Adipocyte (in vitro differentiated cells): Measurements from ENCODE around the gene THEMIS2.

Experiments used
- DNase-seq: peaks from one replicate; pipeline ENCODE4 v3.0.0-alpha.2; 2015; ENCODE audit warnings: low read depth
- H3K27me3 ChIP-seq: replicated peaks from 2 replicates; pipeline ENCODE4 v1.7.0; 2013; ENCODE audit warnings: mild to moderate bottlenecking, low read length, moderate library complexity; ENCODE audit not compliant: control insufficient read depth, insufficient read depth
- H3K36me3 ChIP-seq: 2 replicates; pipeline ENCODE4 v1.7.0; 2013; ENCODE audit warnings: low read length, mild to moderate bottlenecking, moderate library complexity; ENCODE audit not compliant: control insufficient read depth, insufficient read depth, severe bottlenecking
- H3K4me1 ChIP-seq: 2 replicates; pipeline ENCODE4 v1.7.0; 2013; ENCODE audit warnings: mild to moderate bottlenecking, low read length, moderate library complexity; ENCODE audit not compliant: control insufficient read depth, insufficient read depth
- H3K4me3 ChIP-seq: 2 replicates; pipeline ENCODE4 v1.7.0; 2013; ENCODE audit warnings: mild to moderate bottlenecking, low read length, moderate library complexity
- H3K9ac ChIP-seq: 2 replicates; pipeline ENCODE4 v1.7.0; 2013; ENCODE audit warnings: mild to moderate bottlenecking, low read length, moderate library complexity
- H3K9me3 ChIP-seq: 2 replicates; pipeline ENCODE4 v1.7.0; 2013; ENCODE audit warnings: mild to moderate bottlenecking, low read length, moderate library complexity; ENCODE audit not compliant: control insufficient read depth

THEMIS2 gene

DNA sequence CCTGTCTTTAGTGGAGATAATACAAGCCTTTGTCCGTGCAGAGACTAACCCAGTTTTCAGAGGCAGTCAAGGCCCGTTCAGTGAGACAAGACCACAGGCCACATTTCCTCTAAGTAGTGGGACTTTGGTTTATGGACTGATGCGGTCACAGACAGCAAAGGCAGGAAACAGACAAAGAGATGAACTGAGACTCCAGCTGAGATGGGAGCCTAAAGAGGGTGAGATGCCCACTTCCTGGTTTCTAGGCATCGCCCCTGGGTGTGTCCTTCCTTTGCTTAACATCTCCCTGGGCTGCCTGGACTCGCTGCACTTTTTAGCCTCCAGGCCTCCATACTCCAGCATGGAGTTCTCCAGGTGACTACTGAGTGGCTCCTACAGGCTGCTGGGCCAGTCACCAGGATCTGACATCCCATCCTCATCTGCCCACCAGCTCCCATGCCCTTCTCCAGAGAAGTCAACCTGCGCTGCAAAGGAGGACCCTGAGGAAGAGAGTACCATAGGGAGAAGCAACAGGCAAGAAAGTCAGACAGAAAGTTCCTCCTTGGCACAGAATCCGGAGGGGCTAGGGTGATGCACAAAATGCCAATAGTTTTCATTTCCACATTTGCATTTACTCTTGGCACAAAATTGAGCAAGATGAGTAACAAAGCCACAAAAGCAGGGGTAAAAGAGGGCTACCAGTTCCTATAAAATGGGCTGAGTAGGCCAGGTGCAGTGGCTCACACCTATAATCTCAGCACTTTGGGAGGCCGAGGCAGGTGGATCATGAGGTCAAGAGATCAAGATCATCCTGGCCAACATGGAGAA lies 15.1 kb downstream of the THEMIS2 start:
- Histone ChIP-seq H3K9ac (no peak overlapping the region), H3K4me3 (no peak overlapping the region), H3K36me3 (peaks cover 62% of the 10 kb centered on the region), H3K27me3 (no peaks in the 10 kb centered on the region), H3K4me1 (peaks cover 3% of the 10 kb centered on the region), H3K9me3 (no peaks in the 10 kb centered on the region)
- DNase-seq = no peak

DNA sequence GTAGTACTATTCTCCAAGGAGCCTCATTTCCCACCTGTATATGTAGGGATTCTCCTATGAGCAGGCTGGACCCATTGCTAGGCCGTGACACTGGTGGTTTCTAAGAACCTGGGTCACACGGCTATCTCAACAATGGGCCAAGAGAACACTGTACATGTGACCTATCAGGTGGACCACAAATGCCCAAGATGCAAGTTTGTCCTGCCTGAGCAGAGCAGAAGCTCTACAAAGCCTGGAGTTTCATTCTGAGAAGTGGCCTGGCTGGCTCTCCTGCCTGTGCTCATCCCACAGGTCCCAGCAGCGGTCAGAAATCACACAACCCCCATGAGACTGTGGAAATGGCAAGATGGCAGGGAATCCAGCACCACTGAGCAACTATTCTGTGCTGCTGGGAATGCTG lies 17.2 kb downstream of the THEMIS2 start:
- Histone ChIP-seq H3K36me3 (peaks cover 64% of the 10 kb centered on the region), H3K4me1 (peaks cover 3% of the 10 kb centered on the region), H3K4me3 (no peak overlapping the region), H3K27me3 (no peaks in the 10 kb centered on the region), H3K9me3 (no peaks in the 10 kb centered on the region), H3K9ac (no peak overlapping the region)
- DNase-seq = no peak

DNA sequence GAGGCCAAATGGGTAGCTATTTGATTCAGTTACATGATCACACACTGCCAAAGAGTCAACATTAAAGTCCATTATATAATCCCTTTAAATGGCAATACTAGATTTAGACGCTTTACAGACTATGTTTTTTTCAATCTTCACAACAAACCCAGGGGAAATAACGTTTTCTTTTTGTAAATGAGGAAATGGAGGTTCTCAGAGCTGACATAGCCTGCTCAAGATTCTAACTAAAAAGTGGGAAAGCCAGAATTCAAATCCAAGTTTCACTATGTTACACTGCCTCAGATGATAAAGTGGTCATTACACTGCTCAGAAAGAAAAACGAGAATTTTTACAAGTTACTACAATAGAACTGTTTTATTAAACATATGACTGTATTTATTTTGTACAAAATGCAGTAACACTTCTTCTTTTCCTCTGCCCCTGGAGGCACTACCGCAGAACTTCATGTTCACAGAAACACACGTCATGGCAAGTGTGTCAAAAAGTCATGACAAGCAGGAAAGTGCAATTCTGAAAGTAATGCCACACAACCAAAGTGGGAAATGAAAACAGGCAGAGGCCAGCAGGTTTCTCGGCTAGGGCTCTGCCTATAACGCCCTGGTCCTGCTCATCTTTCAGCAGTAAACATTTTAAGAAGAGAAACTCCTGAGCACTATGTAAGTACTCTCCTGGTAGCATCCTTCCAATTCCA lies 19.0 kb downstream of the THEMIS2 start:
- Histone ChIP-seq H3K27me3 (no peaks in the 10 kb centered on the region), H3K36me3 (peaks cover 66% of the 10 kb centered on the region), H3K9ac (no peak overlapping the region), H3K9me3 (no peaks in the 10 kb centered on the region), H3K4me1 (peaks cover 3% of the 10 kb centered on the region), H3K4me3 (no peak overlapping the region)
- DNase-seq = no peak

DNA sequence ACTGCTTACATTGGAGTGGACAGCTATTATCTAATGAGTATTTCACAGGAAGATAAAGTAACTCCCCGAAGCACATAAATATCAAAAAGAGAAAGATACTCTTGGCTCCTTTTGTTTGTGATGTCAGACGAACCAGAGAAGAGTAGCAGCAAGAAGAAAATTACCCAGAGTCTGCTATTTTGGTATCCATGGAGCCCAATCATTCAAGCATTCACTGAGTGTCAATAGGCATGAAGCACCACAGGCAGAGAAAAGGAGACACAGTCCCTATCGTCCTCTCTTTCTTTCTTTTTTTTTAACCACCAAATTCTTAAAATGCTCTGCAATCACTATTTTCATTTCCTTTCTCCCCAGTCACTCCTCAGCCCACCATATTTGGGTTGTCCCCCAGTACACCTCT lies 22.2 kb downstream of the THEMIS2 start:
- H3K4me1 ChIP-seq = peaks cover 3% of the 10 kb centered on the region
- no peak overlapping the region for H3K9ac ChIP-seq
- no peak for DNase-seq
- H3K9me3 ChIP-seq = no peaks in the 10 kb centered on the region
- peaks cover 65% of the 10 kb centered on the region for H3K36me3 ChIP-seq
- no peak overlapping the region for H3K4me3 ChIP-seq
- H3K27me3 ChIP-seq = no peaks in the 10 kb centered on the region

DNA sequence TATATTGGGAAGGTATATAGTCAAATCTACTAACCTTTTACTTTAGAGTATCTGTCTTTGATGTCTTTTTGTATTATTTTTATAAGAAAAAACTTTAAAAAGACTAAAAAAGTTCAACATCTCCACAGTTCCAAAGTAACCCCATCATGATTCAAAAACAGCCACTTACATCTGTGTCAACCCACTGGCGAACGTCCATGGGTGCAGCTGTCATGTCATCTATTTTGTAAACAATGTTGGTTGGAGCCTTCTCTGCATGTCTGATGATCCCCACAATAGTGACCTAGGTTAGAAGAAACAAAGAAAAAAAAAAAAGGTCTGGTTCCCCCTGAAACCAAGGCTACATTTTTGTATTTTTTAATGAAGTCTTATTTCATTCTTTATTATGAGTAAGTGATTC lies 34.4 kb downstream of the THEMIS2 start:
- H3K27me3 ChIP-seq = no peaks in the 10 kb centered on the region
- peaks cover 11% of the 10 kb centered on the region for H3K4me1 ChIP-seq
- H3K9me3 ChIP-seq = no peaks in the 10 kb centered on the region
- no peak overlapping the region for H3K4me3 ChIP-seq
- no peak for DNase-seq
- peaks cover 49% of the 10 kb centered on the region for H3K36me3 ChIP-seq
- H3K9ac ChIP-seq = no peak overlapping the region

DNA sequence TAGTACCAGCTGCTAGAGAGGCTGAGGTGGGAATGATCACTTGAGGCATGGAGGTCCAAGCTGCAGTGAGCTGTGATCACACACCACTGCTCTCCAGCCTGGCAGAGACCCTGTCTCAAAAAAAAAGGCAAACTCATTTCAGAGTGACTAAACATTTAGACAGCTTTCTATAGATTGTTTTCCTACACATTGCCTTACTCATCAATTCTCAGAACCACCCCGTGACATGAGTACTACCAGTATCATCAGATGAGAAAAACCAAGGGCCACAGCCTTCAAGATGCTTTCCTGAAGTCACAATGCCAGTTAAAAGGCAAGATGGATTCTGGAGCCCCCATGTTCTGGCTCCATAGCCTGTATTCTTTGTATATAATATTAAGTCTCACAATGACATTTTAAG lies 40.1 kb downstream of the THEMIS2 start:
- Histone ChIP-seq H3K9ac (no peak overlapping the region), H3K4me3 (no peak overlapping the region), H3K36me3 (peaks cover 19% of the 10 kb centered on the region), H3K27me3 (no peaks in the 10 kb centered on the region), H3K9me3 (peaks cover 7% of the 10 kb centered on the region), H3K4me1 (peaks cover 3% of the 10 kb centered on the region)
- no peak for DNase-seq

DNA sequence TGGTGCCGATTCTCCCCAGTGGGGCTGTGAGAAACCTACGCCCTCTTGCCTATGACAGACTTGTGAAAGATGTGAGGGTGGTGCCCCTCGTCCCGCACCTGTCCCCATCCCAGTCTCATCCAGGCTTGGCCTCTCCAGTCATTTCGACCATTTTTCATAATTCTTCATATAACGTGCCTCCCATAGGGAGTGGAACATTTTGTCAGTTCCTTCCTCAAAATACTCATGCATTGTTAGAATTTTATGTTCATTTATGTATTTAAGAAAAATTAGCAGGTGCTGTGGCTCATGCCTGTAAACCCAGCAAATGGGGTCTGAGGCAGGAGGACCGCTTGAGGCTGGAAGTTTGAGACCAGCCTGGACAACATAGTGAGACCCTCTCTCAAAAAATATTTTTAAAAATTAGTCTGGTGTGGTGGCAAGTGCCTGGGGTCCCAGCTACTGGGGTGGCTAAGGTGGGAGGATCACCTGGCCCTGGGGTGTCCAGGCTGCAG lies 42.8 kb downstream of the THEMIS2 start:
- H3K4me1 ChIP-seq = peaks cover 3% of the 10 kb centered on the region
- peak overlapping the region; percentile 98 for H3K4me3 ChIP-seq
- H3K27me3 ChIP-seq = no peaks in the 10 kb centered on the region
- H3K36me3 ChIP-seq = peaks cover 4% of the 10 kb centered on the region
- DNase-seq = no peak
- no peak overlapping the region for H3K9ac ChIP-seq
- peaks cover 7% of the 10 kb centered on the region for H3K9me3 ChIP-seq

DNA sequence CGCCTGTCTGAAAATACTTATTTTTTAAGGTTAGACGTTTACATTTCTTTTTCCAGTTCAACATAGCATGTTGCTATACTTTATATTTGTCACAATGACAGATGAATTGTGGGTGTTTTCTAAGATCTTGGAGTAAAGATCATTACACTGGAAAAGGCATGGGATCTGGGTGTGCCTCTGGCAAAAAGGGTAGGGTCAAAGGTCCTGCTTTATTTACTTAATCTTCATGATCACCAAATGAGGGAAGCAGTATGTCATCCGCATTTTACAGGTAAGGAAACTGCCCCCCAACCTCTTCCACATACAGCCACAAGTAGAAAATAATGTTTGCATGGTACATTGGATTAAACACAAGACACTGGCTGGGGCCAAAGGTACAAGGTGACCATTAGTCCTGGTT lies 49.9 kb downstream of the THEMIS2 start:
- no peak overlapping the region for H3K9ac ChIP-seq
- H3K9me3 ChIP-seq = no peaks in the 10 kb centered on the region
- DNase-seq = no peak
- H3K4me1 ChIP-seq = no peaks in the 10 kb centered on the region
- H3K27me3 ChIP-seq = no peaks in the 10 kb centered on the region
- H3K4me3 ChIP-seq = no peak overlapping the region
- H3K36me3 ChIP-seq = no peaks in the 10 kb centered on the region

DNA sequence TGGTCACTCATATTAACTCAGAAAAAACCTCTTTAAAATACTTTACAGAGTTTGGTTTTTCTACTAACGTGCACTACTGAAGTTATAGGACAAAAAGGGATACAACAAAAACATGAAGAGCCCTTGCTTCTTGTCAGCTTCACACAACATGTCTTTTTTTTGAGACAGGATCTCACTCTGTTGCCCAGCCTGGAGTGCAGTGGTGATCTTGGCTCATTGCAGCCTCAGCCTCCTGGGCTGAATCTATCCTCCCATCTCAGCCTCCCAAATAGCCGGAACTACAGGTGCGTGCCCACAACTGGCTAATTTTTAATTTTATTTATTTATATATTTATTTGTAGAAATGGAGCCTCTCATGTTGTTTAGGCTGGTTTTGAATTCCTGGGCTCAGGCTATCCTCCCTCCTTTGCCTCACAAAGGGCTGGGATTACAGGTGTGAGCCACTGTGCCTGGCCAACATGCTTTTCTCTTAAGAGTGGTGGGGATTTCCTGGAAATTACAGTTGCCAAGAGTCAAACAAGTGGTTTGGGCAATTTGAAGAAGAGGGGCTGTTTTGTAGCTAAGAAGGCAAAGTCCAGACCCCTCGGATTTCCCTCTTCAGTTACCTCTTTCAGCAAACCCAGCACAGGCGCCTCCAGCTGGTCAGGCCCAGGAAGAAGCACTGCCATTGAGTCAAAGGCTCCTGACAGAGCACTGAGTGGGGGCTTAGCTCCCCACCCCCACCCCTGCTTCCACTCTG lies 56.0 kb downstream of the THEMIS2 start:
- Histone ChIP-seq H3K4me1 (peaks cover under 1% of the 10 kb centered on the region), H3K27me3 (no peaks in the 10 kb centered on the region), H3K36me3 (no peaks in the 10 kb centered on the region), H3K9ac (no peak overlapping the region), H3K4me3 (no peak overlapping the region), H3K9me3 (no peaks in the 10 kb centered on the region)
- no peak for DNase-seq

DNA sequence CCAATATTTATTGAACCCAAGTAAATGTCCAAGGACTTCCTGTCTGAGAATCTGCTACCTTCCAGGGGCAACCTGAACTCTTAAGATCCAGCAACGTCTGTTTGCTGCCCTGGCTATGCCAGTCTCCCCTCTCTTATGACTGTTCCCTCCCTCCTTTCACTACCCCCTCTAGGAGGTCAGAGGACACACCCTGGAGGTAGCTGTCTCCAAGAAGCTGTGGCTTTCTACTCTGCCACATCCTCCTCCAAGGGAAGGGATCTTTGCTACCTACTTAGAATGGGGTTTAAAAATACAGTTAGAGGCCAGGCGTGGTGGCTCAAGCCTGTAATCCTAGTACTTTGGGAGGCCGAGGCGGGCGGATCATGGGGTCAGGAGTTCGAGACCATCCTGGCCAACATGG lies 58.8 kb downstream of the THEMIS2 start:
- Histone ChIP-seq H3K36me3 (no peaks in the 10 kb centered on the region), H3K4me3 (no peak overlapping the region), H3K4me1 (peaks cover 4% of the 10 kb centered on the region), H3K9ac (no peak overlapping the region), H3K27me3 (peaks cover 16% of the 10 kb centered on the region), H3K9me3 (no peaks in the 10 kb centered on the region)
- no peak for DNase-seq

DNA sequence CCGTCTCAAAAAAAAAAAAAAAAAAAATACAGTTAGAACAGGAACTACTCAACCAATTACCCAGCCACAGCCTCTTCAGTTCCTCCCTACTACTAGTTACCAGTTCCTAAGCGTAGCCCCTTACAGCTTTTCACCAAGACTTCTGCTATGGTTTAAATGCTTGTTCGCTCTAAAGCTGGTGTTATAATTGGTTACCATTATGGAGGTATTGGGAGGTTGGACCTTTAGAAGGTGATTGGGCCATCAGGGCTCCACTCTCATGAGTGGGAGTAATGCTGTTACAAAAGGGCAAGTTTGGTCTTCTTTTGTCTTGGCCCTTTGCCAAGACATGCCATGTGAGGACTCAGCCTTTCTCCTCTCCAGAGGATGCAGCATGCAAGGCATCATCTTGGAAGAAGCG lies 59.4 kb downstream of the THEMIS2 start:
- Histone ChIP-seq H3K27me3 (peaks cover 16% of the 10 kb centered on the region), H3K4me1 (peaks cover 4% of the 10 kb centered on the region), H3K36me3 (no peaks in the 10 kb centered on the region), H3K9me3 (no peaks in the 10 kb centered on the region), H3K9ac (no peak overlapping the region), H3K4me3 (no peak overlapping the region)
- DNase-seq = no peak
